KMS-11 (cell line): ENCODE measurements around the gene FAM120B.

ENCODE experiments used
- H2AFZ ChIP-seq: fragments of 200-600 bp; sonication (generic); 2 replicates; pipeline ENCODE4 v1.6.1; 2016; ENCODE audit warnings: antibody characterized with exemption, mixed run types, low read depth
- H3K27ac ChIP-seq: fragments of 200-600 bp; sonication (generic); 2 replicates; pipeline ENCODE4 v1.6.1; 2016; ENCODE audit warnings: mild to moderate bottlenecking, mixed run types
- H3K27me3 ChIP-seq: fragments of 200-600 bp; sonication (generic); 2 replicates; pipeline ENCODE4 v1.6.1; 2017; ENCODE audit warnings: mild to moderate bottlenecking, low read depth, mixed run types, moderate library complexity; ENCODE audit not compliant: insufficient read depth
- H3K36me3 ChIP-seq: fragments of 200-600 bp; sonication (generic); 2 replicates; pipeline ENCODE4 v1.6.1; 2017; ENCODE audit warnings: mild to moderate bottlenecking, mixed run types; ENCODE audit not compliant: insufficient read depth
- H3K4me1 ChIP-seq: fragments of 200-600 bp; sonication (generic); 2 replicates; pipeline ENCODE4 v1.6.1; 2016; ENCODE audit warnings: mild to moderate bottlenecking, low read depth, mixed run types; ENCODE audit not compliant: poor library complexity, severe bottlenecking
- H3K4me2 ChIP-seq: fragments of 200-600 bp; sonication (generic); 2 replicates; pipeline ENCODE4 v1.7.0; 2016; ENCODE audit warnings: mild to moderate bottlenecking, mixed run types
- H3K4me3 ChIP-seq: fragments of 200-600 bp; sonication (generic); IDR thresholded peaks from 2 replicates; pipeline ENCODE4 v1.6.1; 2017; ENCODE audit warnings: low read depth, low read length, mixed read lengths; ENCODE audit not compliant: insufficient read depth
- H3K79me2 ChIP-seq: fragments of 200-600 bp; sonication (generic); 2 replicates; pipeline ENCODE4 v1.6.1; 2016; ENCODE audit warnings: low read depth, mixed run types; ENCODE audit not compliant: insufficient read depth
- H3K9ac ChIP-seq: fragments of 200-600 bp; sonication (generic); 2 replicates; pipeline ENCODE4 v1.6.1; 2016; ENCODE audit warnings: mild to moderate bottlenecking, mixed run types
- H4K20me1 ChIP-seq: fragments of 200-600 bp; sonication (generic); 2 replicates; pipeline ENCODE4 v1.6.1; 2016; ENCODE audit warnings: mild to moderate bottlenecking, mixed run types; ENCODE audit not compliant: insufficient read depth
- TF ChIP-seq, protein P1 (sequence below): fragments of 200-600 bp; sonication (generic); conservative IDR thresholded peaks from 2 replicates; pipeline ENCODE4 v1.6.1; 2017; ENCODE audit warnings: low read depth, mild to moderate bottlenecking, antibody characterized with exemption, low read length, moderate library complexity, mixed read lengths

FAM120B gene

DNA sequence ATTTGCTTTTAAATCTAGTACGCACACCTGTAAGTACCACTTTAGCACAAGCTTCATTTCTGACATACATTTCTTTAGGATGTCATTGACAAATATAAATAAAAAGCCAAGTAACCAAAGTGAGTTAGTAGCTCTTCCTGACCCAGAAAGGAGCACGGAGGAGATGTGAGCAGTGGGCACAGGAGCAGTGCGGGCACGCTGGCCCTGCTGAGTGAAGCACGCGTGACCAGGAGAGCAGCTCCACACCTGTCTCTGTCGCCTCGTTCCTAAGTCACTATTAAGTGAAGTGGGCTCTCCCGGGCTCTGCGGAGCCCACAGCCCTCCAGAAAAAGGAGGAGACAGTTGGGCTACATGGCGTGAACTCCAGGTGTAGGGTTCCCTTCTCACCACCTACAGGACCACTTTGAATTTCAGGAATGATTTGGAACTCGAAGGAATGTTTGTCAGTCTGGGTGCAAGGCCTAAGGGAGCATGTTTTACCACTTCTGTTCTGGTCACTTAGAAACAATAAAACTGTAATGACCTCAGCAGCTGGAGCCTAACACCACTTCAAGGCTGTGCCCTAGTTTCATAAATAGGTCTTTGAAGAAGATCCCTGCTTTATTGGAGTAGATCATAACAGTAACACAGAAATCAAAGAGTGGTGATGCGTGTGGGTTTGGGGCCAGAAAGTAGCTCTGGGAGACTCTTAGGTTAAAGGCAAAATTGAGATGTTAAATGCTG is 95.9 kb downstream of the FAM120B start:
- no peak overlapping the region for H3K4me3 ChIP-seq
- no peak overlapping the region for H3K9ac ChIP-seq
- H3K79me2 ChIP-seq, result no peaks in the 10 kb centered on the region
- H4K20me1 ChIP-seq, result no peaks in the 10 kb centered on the region
- no peaks in the 10 kb centered on the region for H3K4me1 ChIP-seq
- TF ChIP-seq, protein P1, sequence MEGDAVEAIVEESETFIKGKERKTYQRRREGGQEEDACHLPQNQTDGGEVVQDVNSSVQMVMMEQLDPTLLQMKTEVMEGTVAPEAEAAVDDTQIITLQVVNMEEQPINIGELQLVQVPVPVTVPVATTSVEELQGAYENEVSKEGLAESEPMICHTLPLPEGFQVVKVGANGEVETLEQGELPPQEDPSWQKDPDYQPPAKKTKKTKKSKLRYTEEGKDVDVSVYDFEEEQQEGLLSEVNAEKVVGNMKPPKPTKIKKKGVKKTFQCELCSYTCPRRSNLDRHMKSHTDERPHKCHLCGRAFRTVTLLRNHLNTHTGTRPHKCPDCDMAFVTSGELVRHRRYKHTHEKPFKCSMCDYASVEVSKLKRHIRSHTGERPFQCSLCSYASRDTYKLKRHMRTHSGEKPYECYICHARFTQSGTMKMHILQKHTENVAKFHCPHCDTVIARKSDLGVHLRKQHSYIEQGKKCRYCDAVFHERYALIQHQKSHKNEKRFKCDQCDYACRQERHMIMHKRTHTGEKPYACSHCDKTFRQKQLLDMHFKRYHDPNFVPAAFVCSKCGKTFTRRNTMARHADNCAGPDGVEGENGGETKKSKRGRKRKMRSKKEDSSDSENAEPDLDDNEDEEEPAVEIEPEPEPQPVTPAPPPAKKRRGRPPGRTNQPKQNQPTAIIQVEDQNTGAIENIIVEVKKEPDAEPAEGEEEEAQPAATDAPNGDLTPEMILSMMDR, result no peak
- H3K4me2 ChIP-seq, result no peak overlapping the region
- H2AFZ ChIP-seq, result no peak overlapping the region
- no peaks in the 10 kb centered on the region for H3K36me3 ChIP-seq
- no peaks in the 10 kb centered on the region for H3K27me3 ChIP-seq
- H3K27ac ChIP-seq, result no peak overlapping the region

DNA sequence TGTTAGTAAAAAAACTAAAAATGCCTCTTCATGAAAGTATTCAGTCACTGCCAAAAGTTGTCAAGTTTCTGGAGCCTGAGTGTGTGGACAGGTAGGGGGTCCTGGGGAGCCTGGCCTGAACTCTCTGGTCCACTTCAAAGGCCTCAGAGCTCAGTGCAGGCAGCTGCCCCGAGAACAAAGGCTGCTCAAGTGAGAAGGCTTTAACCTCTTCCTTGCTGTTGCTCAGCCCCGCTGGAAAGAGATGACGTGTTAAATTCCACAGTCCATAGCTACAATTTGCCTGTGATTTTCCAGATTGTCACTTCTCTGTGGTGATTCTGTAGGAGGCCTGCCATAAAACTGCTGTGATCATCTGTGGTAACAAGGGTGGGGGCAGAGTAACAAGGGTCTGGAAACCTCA is 96.9 kb downstream of the FAM120B start:
- H3K36me3 ChIP-seq, result no peaks in the 10 kb centered on the region
- H3K4me3 ChIP-seq, result no peak overlapping the region
- H3K79me2 ChIP-seq, result no peaks in the 10 kb centered on the region
- H3K27me3 ChIP-seq, result no peaks in the 10 kb centered on the region
- no peak overlapping the region for H2AFZ ChIP-seq
- TF ChIP-seq, protein P1, result no peak
- H3K4me1 ChIP-seq, result no peaks in the 10 kb centered on the region
- H4K20me1 ChIP-seq, result no peaks in the 10 kb centered on the region
- no peak overlapping the region for H3K9ac ChIP-seq
- no peak overlapping the region for H3K27ac ChIP-seq
- no peak overlapping the region for H3K4me2 ChIP-seq

DNA sequence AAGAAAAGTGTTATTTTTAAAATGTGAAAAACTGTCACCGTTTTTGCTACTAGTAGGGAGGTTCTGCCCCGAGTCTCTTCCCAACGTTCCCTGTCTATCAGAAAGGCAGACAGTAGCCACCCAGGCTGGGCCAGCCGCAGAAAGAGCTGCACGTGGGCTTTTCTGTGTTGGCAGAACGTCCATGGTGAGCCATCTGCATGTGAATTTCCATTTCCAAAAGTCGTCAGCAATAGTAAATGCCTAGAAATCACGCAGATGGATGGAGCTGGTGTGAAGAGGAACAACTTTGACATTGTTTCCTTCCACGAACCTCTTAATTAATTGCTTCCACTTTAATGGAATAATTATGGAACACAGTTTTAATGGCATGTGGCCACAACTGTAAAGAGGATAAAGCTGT is 97.5 kb downstream of the FAM120B start:
- no peak overlapping the region for H3K4me2 ChIP-seq
- H4K20me1 ChIP-seq, result no peaks in the 10 kb centered on the region
- H3K4me1 ChIP-seq, result no peaks in the 10 kb centered on the region
- no peak overlapping the region for H3K9ac ChIP-seq
- H3K79me2 ChIP-seq, result no peaks in the 10 kb centered on the region
- H3K36me3 ChIP-seq, result no peaks in the 10 kb centered on the region
- no peaks in the 10 kb centered on the region for H3K27me3 ChIP-seq
- H3K4me3 ChIP-seq, result no peak overlapping the region
- no peak overlapping the region for H3K27ac ChIP-seq
- no peak overlapping the region for H2AFZ ChIP-seq
- TF ChIP-seq, protein P1, result no peak

DNA sequence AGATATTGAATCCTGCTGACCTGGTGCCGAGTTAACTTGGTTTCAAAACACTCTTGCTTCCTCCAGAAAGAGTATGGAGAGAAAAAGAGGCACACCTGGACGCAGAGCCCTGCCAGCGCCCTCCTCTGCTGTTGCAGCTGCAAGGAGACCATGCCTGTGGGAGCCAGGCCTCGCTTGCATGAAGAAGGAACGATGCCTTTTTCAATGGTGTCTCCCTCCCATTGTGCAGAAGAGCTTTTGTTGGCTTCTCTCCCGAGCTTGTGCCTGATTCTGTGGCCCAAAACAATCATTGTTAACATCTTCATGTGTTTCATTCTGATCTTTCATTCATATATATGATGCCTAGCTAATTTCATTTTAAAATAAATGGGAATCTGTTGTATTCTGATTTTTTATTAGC is 98.1 kb downstream of the FAM120B start:
- Histone ChIP-seq H3K4me2 (no peak overlapping the region), H3K27ac (no peak overlapping the region), H3K36me3 (no peaks in the 10 kb centered on the region), H3K4me1 (no peaks in the 10 kb centered on the region), H3K79me2 (no peaks in the 10 kb centered on the region), H3K4me3 (no peak overlapping the region), H2AFZ (no peak overlapping the region), H3K9ac (no peak overlapping the region), H3K27me3 (no peaks in the 10 kb centered on the region), H4K20me1 (no peaks in the 10 kb centered on the region)
- TF ChIP-seq, protein P1, result no peak
